HG03442 (cell line): Measurements from ENCODE around the gene ICAM3.
A peak's percentile ranks its signal among the peaks of the same experiment; 100 is the strongest.
"Not testable (repeated sequence)": the region's sequence is repeated elsewhere in the genome, so short reads cannot be mapped to it uniquely, and the experiment has no call there.

Experiments
- ATAC-seq: cut with Tn5 transposase; IDR thresholded peaks from one replicate; pipeline ENCODE4 v1.9.1; 2021; ENCODE audit warnings: mild to moderate bottlenecking, moderate library complexity; ENCODE audit not compliant: unreplicated experiment

Gene ICAM3

GRCh38 chr19:10346509-10346908, 7.1 kb upstream of the ICAM3 start:
- ATAC-seq: no peak

- no peak for ATAC-seq
Measured at GRCh38 chr19:10344780-10345179, 5.4 kb upstream of the ICAM3 start.

- ATAC-seq: no peak
Measured at GRCh38 chr19:10343495-10343894, 4.1 kb upstream of the ICAM3 start.

- no peak for ATAC-seq
Measured at GRCh38 chr19:10339977-10340376, 553 bp upstream of the ICAM3 start.

GRCh38 chr19:10338940-10339339, 484 bp downstream of the ICAM3 start:
- ATAC-seq: no peak

GRCh38 chr19:10336725-10337124, 2.7 kb downstream of the ICAM3 start:
- not testable (repeated sequence) for ATAC-seq

GRCh38 chr19:10335352-10335985, 4.0 kb downstream of the ICAM3 start:
- no peak for ATAC-seq

GRCh38 chr19:10334588-10335351, 4.7 kb downstream of the ICAM3 start:
- no peak for ATAC-seq

- ATAC-seq: no peak
Measured at GRCh38 chr19:10333758-10334587, 5.5 kb downstream of the ICAM3 start.

- peak; percentile 85 for ATAC-seq
Measured at GRCh38 chr19:10332965-10333757, 6.3 kb downstream of the ICAM3 start, which contains the start of gene RAVER1. Gene RAVER1, minus strand, starts transcription at chr19:10333529. Its CDS starts 22 bp downstream, at chr19:10333507.

- no peak for ATAC-seq
Measured at GRCh38 chr19:10332158-10332964, 7.1 kb downstream of the ICAM3 start.

GRCh38 chr19:10329555-10329954, 9.9 kb downstream of the ICAM3 start:
- no peak for ATAC-seq

- no peak for ATAC-seq
Measured at GRCh38 chr19:10328558-10329429, 10.6 kb downstream of the ICAM3 start.

- no peak for ATAC-seq
Measured at GRCh38 chr19:10327793-10328192, 11.6 kb downstream of the ICAM3 start.

GRCh38 chr19:10325732-10326131, 13.7 kb downstream of the ICAM3 start:
- ATAC-seq: no peak

GRCh38 chr19:10321874-10322835, 17.3 kb downstream of the ICAM3 start:
- no peak for ATAC-seq

- no peak for ATAC-seq
Measured at GRCh38 chr19:10321417-10321797, 18.0 kb downstream of the ICAM3 start.
